GM06990 (cell line): ENCODE data around the gene LRRN1.
"Not testable (repeated sequence)": the region's sequence is repeated elsewhere in the genome, so short reads cannot be mapped to it uniquely, and the experiment has no call there.

Experiments used
- DNase-seq: peaks from one replicate; pipeline ENCODE4 v3.0.0-alpha.2; 2011; ENCODE audit not compliant: insufficient read length; ENCODE audit errors: extremely low read depth
- H3K27me3 ChIP-seq: replicated peaks from 2 replicates; pipeline ENCODE4 v1.6.0; 2011; ENCODE audit warnings: low read length; ENCODE audit not compliant: control insufficient read depth, insufficient read depth
- H3K36me3 ChIP-seq: 2 replicates; pipeline ENCODE4 v1.5.1; 2011; ENCODE audit warnings: low read length; ENCODE audit not compliant: control insufficient read depth, insufficient read depth
- H3K4me3 ChIP-seq: replicated peaks from 2 replicates; pipeline ENCODE4 v1.5.1; 2011; ENCODE audit warnings: low read depth, mild to moderate bottlenecking, control low read depth, low read length
- TF ChIP-seq, protein P1 (sequence below): IDR thresholded peaks from 2 replicates; pipeline ENCODE4 v1.5.1; 2011; ENCODE audit warnings: low read length, control low read depth, mild to moderate bottlenecking, inconsistent platforms; ENCODE audit not compliant: insufficient read depth, poor library complexity, severe bottlenecking

Gene LRRN1

GRCh38 chr3:3827111-3827510, 27.9 kb downstream of the LRRN1 start:
- Histone ChIP-seq H3K4me3 (no peak overlapping the region), H3K27me3 (no peaks in the 10 kb centered on the region), H3K36me3 (no peaks in the 10 kb centered on the region)
- TF ChIP-seq, protein P1, sequence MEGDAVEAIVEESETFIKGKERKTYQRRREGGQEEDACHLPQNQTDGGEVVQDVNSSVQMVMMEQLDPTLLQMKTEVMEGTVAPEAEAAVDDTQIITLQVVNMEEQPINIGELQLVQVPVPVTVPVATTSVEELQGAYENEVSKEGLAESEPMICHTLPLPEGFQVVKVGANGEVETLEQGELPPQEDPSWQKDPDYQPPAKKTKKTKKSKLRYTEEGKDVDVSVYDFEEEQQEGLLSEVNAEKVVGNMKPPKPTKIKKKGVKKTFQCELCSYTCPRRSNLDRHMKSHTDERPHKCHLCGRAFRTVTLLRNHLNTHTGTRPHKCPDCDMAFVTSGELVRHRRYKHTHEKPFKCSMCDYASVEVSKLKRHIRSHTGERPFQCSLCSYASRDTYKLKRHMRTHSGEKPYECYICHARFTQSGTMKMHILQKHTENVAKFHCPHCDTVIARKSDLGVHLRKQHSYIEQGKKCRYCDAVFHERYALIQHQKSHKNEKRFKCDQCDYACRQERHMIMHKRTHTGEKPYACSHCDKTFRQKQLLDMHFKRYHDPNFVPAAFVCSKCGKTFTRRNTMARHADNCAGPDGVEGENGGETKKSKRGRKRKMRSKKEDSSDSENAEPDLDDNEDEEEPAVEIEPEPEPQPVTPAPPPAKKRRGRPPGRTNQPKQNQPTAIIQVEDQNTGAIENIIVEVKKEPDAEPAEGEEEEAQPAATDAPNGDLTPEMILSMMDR: no peak
- DNase-seq: no peak

DNA sequence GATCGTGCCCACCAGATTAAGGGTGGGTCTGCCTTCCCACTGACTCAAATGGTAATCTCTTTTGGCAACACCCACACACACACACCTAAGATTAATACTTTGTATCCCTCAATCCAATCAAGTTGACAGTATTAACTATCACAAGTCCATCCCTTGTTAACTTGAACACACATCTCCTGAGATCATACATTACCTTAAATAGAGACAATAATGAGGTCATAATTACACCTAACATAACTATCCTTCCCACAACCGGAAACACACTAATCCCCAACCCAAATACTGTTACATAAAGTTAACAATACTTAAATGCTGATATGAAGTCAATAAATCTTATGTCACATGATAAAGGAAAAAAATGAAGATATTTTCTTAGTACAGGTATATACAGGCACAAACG, 29.2 kb downstream of the LRRN1 start:
- not testable (repeated sequence) for H3K27me3 ChIP-seq, DNase-seq, H3K36me3 ChIP-seq, H3K4me3 ChIP-seq

GRCh38 chr3:3836845-3837244, 37.6 kb downstream of the LRRN1 start:
- no peak for DNase-seq
- TF ChIP-seq, protein P1: no peak
- H3K27me3 ChIP-seq: no peaks in the 10 kb centered on the region
- no peaks in the 10 kb centered on the region for H3K36me3 ChIP-seq
- no peak overlapping the region for H3K4me3 ChIP-seq

DNA sequence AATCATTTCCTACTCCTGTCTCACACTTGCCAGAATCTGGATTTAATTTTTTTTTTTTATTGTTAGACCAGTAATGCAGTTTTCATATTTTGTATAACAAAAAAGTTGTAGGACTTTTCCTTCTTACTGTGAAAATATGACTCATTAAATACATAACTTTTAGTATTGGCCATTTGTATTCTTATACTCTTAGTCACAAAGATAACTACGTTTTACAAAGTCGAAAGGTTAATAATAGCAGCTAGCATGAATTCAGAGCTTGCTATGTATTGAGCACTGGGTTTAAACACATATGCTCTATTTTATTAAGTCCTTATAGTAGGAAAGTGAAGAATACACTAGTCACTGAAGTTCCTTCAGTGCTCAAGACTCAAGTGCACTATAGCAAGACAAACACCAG, 43.1 kb downstream of the LRRN1 start:
- DNase-seq: no peak
- no peaks in the 10 kb centered on the region for H3K27me3 ChIP-seq
- TF ChIP-seq, protein P1: no peak
- no peaks in the 10 kb centered on the region for H3K36me3 ChIP-seq
- no peak overlapping the region for H3K4me3 ChIP-seq

DNA sequence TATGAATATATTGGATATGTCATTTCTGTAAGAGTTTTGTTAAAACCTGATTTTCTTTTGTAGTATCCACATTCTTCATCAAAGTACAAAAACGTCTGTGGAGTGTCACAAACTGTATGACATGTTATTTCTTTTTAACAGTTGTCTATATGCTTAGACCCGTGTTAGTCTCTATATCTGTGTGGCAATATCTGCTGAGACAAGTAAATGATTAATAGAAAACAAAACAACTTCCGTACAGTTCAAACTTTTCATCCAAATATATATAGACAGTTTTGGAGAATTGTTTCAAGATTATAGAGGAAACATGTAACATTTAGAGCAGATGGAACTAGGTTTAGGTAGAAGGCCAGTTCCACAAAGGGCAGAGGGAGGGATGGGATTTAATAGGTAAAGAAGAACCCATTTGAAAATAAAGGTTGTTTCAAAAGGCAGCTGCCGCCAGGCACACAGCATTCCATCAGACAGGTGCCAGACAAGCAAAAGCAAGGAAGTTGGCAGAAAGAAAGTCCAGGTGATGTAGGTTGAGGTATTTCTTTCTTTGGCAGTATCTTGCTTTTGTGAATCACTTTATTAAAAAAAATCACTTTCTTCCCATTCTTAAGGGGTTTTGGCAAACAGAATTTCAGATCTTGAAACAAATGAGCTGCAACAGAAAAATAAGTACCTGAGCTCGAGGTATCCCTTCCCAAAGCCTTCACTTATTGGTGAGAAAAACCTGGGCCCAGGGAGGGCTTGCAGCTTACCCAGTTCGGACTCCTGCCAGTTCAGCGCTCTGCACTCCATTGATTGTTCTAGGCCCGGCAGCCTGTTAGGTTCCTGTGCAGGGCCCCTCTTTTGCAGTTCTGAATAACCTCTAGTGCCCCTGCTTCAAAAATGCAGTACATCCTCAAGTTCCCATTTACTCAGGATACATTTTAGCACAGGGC, 49.0 kb downstream of the LRRN1 start:
- Histone ChIP-seq H3K36me3 (no peaks in the 10 kb centered on the region), H3K27me3 (no peaks in the 10 kb centered on the region), H3K4me3 (no peak overlapping the region)
- DNase-seq: no peak
- TF ChIP-seq, protein P1: no peak

GRCh38 chr3:3848923-3849275, 49.7 kb downstream of the LRRN1 start:
- DNase-seq: no peak
- H3K27me3 ChIP-seq: no peaks in the 10 kb centered on the region
- H3K36me3 ChIP-seq: no peaks in the 10 kb centered on the region

More at GRCh38 chr3:3848923-3849275, 49.7 kb downstream of the LRRN1 start:
- no peak overlapping the region for H3K4me3 ChIP-seq
- TF ChIP-seq, protein P1: no peak
